B cell (primary cell): ENCODE data around the gene TMEM120A. TPM values are rescaled to one million over a fixed set of nuclear protein-coding genes. Genes with fewer than 3 reads are reported as not detected.

ENCODE experiments used
- ATAC-seq: fragments of 200-7000 bp; cut with Tn5 transposase; one replicate; pipeline ENCODE4 v1.10.0; 2021; ENCODE audit warnings: low read depth, mild to moderate bottlenecking, moderate number of reproducible peaks, moderate library complexity
- CTCF ChIA-PET: fragments of 350-600 bp; sonication (Branson Sonifier 250); formaldehyde crosslinking; loops from one replicate; lab custom pipeline; 2021; ENCODE audit warnings: antibody characterized with exemption, inconsistent platforms; lab: Charles Lee
- POLR2A ChIA-PET: fragments of 350-600 bp; sonication (Branson Sonifier 250); formaldehyde crosslinking; loops from one replicate; lab custom pipeline; 2021; ENCODE audit warnings: antibody characterized with exemption; lab: Charles Lee
- DNase-seq: peaks from one replicate; pipeline ENCODE4 v3.0.0; 2013
- H2AFZ ChIP-seq: 2 replicates; pipeline ENCODE4 v1.6.1; 2012; ENCODE audit warnings: mild to moderate bottlenecking, low read depth, low read length; ENCODE audit not compliant: insufficient read depth, poor library complexity, severe bottlenecking
- H3K27ac ChIP-seq, 2 donors: 1 replicate in 1 of 2; 2 replicates in 1 of 2; pipeline ENCODE4 v1.5.1; 2012 to 2013; ENCODE audit warnings: low read length in 2 of 2, mild to moderate bottlenecking in 2 of 2, moderate library complexity in 1 of 2
- H3K27me3 ChIP-seq, 4 experiments: fragments of 200-600 bp in 1 of 4; sonication (generic) in 1 of 4; replicated peaks in 1 of 4; 1 replicate in 2 of 4; 2 replicates in 2 of 4; pipeline versions ENCODE4 v1.6.1 to v1.7.0; 2013 to 2016; ENCODE audit warnings: low read length in 3 of 4, mild to moderate bottlenecking in 2 of 4, mixed read lengths in 1 of 4, moderate library complexity in 1 of 4; ENCODE audit not compliant: insufficient read depth in 4 of 4, control insufficient read depth in 3 of 4; ENCODE audit errors: control extremely low read depth in 1 of 4
- H3K36me3 ChIP-seq, 2 experiments: replicated peaks in 1 of 2; 1 replicate in 1 of 2; 2 replicates in 1 of 2; pipeline versions ENCODE4 v1.6.1 to v1.7.1; 2013; ENCODE audit warnings: low read length in 1 of 2; ENCODE audit not compliant: insufficient read depth in 2 of 2, control insufficient read depth in 1 of 2; ENCODE audit errors: control extremely low read depth in 1 of 2, extremely low read depth in 1 of 2
- H3K4me1 ChIP-seq, 2 donors: fragments of 200-600 bp in 1 of 2; sonication (generic) in 1 of 2; 1 replicate in 1 of 2; 2 replicates in 1 of 2; pipeline versions ENCODE4 v1.5.1 to v1.6.1; 2013 to 2017; ENCODE audit warnings: low read length in 2 of 2; ENCODE audit not compliant: control insufficient read depth in 2 of 2, insufficient read depth in 2 of 2
- H3K4me2 ChIP-seq: replicated peaks from 2 replicates; pipeline ENCODE3; 2012; ENCODE audit warnings: mild to moderate bottlenecking, low read depth, low read length; ENCODE audit not compliant: poor library complexity, severe bottlenecking
- H3K4me3 ChIP-seq, 5 experiments: fragments of 200-600 bp in 1 of 5; sonication (generic) in 1 of 5; 1 replicate in 3 of 5; 2 replicates in 2 of 5; pipeline versions ENCODE4 v1.5.1 to v1.7.0; 2011 to 2016; ENCODE audit warnings: low read length in 4 of 5, mild to moderate bottlenecking in 4 of 5, low read depth in 2 of 5, control low read depth in 1 of 5, moderate library complexity in 1 of 5; ENCODE audit not compliant: insufficient read depth in 1 of 5; ENCODE audit errors: control extremely low read depth in 1 of 5, extremely low read depth in 1 of 5
- H3K79me2 ChIP-seq: fragments of 200-600 bp; sonication (generic); one replicate; pipeline ENCODE4 v1.6.0; 2016; ENCODE audit warnings: low read length; ENCODE audit not compliant: control insufficient read depth, insufficient read depth
- H3K9ac ChIP-seq: fragments of 200-600 bp; sonication (generic); 2 replicates; pipeline ENCODE4 v1.6.1; 2017; ENCODE audit warnings: mild to moderate bottlenecking, low read length, moderate library complexity
- H3K9me3 ChIP-seq, 3 donors: one replicate each; pipeline versions ENCODE4 v1.6.1 to v1.7.1; 2013; ENCODE audit warnings: low read length in 2 of 3; ENCODE audit not compliant: control insufficient read depth in 2 of 3, insufficient read depth in 1 of 3; ENCODE audit errors: control extremely low read depth in 1 of 3
- H4K20me1 ChIP-seq: 2 replicates; pipeline ENCODE4 v1.6.0; 2012; ENCODE audit warnings: mild to moderate bottlenecking, low read length; ENCODE audit not compliant: insufficient read depth, control insufficient read depth, poor library complexity, severe bottlenecking
- H3K27ac Mint-ChIP-seq: one replicate; pipeline ENCODE4 v1.8.0; 2021; ENCODE audit warnings: mixed read lengths
- H3K27me3 Mint-ChIP-seq: one replicate; pipeline ENCODE4 v1.8.0; 2021; ENCODE audit warnings: mixed read lengths
- H3K4me1 Mint-ChIP-seq: one replicate; pipeline ENCODE4 v1.8.0; 2021; ENCODE audit warnings: mixed read lengths
- H3K4me3 Mint-ChIP-seq: one replicate; pipeline ENCODE4 v1.8.0; 2021; ENCODE audit warnings: mixed read lengths
- H3K9me3 Mint-ChIP-seq: one replicate; pipeline ENCODE4 v1.8.0; 2022; ENCODE audit warnings: mixed read lengths; ENCODE audit not compliant: insufficient read depth
- CTCF ChIP-seq: fragments of 200-600 bp; IDR thresholded peaks from one replicate; pipeline ENCODE4 v1.8.0; 2022; ENCODE audit warnings: antibody characterized with exemption, mild to moderate bottlenecking
- EZH2 ChIP-seq: IDR thresholded peaks from 2 replicates; pipeline ENCODE4 v1.6.1; 2012; ENCODE audit warnings: borderline replicate concordance, low read depth, mild to moderate bottlenecking, moderate library complexity, low read length; ENCODE audit not compliant: insufficient read depth, poor library complexity, severe bottlenecking
- WGBS: methylation state at CpG from one replicate; pipeline ENCODE4 v1.1.5; 2013; ENCODE audit warnings: missing lambda C conversion rate; ENCODE audit not compliant: insufficient coverage; 5-methylcytosine and 5-hydroxymethylcytosine counted together
- intact Hi-C: fragments of 100-400 bp; cut with micrococcal nuclease; formaldehyde crosslinking; loops from one replicate; pipeline ENCODE4 v1.10.0; 2022
- polyA plus RNA-seq: library from polyadenylated mRNA; depleted of rRNA; stranded (reverse); fragments of >200 nt; gene quantifications from 2 replicates; pipeline ENCODE4 v1.2.3, GENCODE V29; 2012
- total RNA-seq, 2 donors: library from RNA; stranded (reverse); fragments of 120-200 nt in 1 of 2; gene quantifications; 1 replicate in 1 of 2; 2 replicates in 1 of 2; pipeline versions ENCODE4 v1.2.3 to v1.2.4, GENCODE V29; 2013 to 2022

TMEM120A gene
- total and polyA plus RNA-seq, 2 donors (not counting 1 experiment from before 2014, with no cell fraction given): 39.0 to 49.3 TPM

GRCh38 chr7:75953931-75954330, 40.5 kb downstream of the TMEM120A start:
- intact Hi-C loops: no loop called here
- ATAC-seq: no peak

GRCh38 chr7:75953431-75953830, 41.0 kb downstream of the TMEM120A start:
- DNase-seq: no peak
- peaks cover 18% of the 10 kb centered on the region for H4K20me1 ChIP-seq
- Mint-ChIP-seq H3K9me3 (no peaks in the 10 kb centered on the region), H3K4me1 (peaks cover 3% of the 10 kb centered on the region), H3K27me3 (no peaks in the 10 kb centered on the region), H3K27ac (no peak overlapping the region), H3K4me3 (no peak overlapping the region)
- no peaks in the 10 kb centered on the region for H3K27me3 ChIP-seq
- H2AFZ ChIP-seq: no peak overlapping the region
- no peak overlapping the region for H3K4me3 ChIP-seq
- H3K9ac ChIP-seq: no peak overlapping the region
- TF ChIP-seq EZH2 (no peak), CTCF (no peak)
- peaks cover 4 to 27% of the 10 kb centered on the region in 2 experiments for H3K36me3 ChIP-seq
- no peak overlapping the region for H3K27ac ChIP-seq
- ATAC-seq: no peak
- no peak overlapping the region for H3K4me2 ChIP-seq
- 100% methylated on average over 7 of the region's 7 CpGs for WGBS
- intact Hi-C loops: no loop called here
- ChIA-PET CTCF (interaction anchor here (0.7 kb wide), 1 partner anchor 223 kb away, joined by 3 read pairs; no protein-coding TSS in a partner anchor), POLR2A (no interaction called here)
- no peaks in the 10 kb centered on the region for H3K9me3 ChIP-seq
- no peaks in the 10 kb centered on the region for H3K4me1 ChIP-seq
- H3K79me2 ChIP-seq: peaks cover 14% of the 10 kb centered on the region

More at GRCh38 chr7:75953931-75954330, 40.5 kb downstream of the TMEM120A start:
- DNase-seq: no peak
- Histone ChIP-seq H3K9me3 (no peaks in the 10 kb centered on the region), H3K9ac (no peak overlapping the region), H2AFZ (no peak overlapping the region), H3K79me2 (peaks cover 9% of the 10 kb centered on the region), H3K4me3 (no peak overlapping the region), H3K27ac (no peak overlapping the region), H3K4me2 (no peak overlapping the region), H4K20me1 (peaks cover 13% of the 10 kb centered on the region), H3K27me3 (no peaks in the 10 kb centered on the region), H3K36me3 (peaks cover 4 to 27% of the 10 kb centered on the region in 2 experiments), H3K4me1 (no peaks in the 10 kb centered on the region)
- no peaks in the 10 kb centered on the region for H3K27me3 Mint-ChIP-seq
- no peaks in the 10 kb centered on the region for H3K9me3 Mint-ChIP-seq
- no peak overlapping the region for H3K27ac Mint-ChIP-seq
- WGBS: 93% methylated on average over 8 of the region's 11 CpGs
- peaks cover 3% of the 10 kb centered on the region for H3K4me1 Mint-ChIP-seq
- ChIA-PET POLR2A (no interaction called here), CTCF (no interaction called here)
- TF ChIP-seq CTCF: no peak
- TF ChIP-seq EZH2: no peak
- H3K4me3 Mint-ChIP-seq: no peak overlapping the region
